Measurements from ENCODE around the gene LILRB2. TPM values are rescaled to one million over a fixed set of nuclear protein-coding genes. Genes with fewer than 3 reads are reported as not detected.

The LILRB2 gene
- total and polyA plus RNA-seq, 2 donors (not counting 1 experiment from before 2014, with no cell fraction given) = 8.3 to 12.4 TPM

DNA sequence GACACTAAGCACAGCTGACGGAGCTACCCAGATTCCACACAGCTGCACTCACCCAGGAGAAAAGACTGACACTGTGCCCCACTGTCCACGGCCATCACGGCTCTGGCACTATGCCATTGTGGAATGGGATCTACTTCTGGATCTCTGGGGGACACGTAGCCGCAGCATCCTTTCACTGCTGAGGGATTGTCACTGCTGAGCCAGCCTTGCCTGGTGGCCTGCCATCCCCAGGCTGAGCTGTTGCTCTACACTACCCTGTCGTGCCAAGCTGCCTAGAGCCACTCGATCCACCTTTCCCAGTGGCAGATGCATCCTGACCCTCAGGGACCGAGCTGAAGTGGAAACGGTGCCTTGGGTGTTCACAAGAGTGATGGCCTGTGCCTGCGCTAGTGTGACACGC is 18.8 kb downstream of the LILRB2 start:
- H3K27me3 Mint-ChIP-seq = peaks cover 27% of the 10 kb centered on the region
- CTCF ChIA-PET = interaction anchor here (0.9 kb wide), 1 partner anchor 64 kb away, joined by 4 read pairs; no protein-coding TSS in a partner anchor

DNA sequence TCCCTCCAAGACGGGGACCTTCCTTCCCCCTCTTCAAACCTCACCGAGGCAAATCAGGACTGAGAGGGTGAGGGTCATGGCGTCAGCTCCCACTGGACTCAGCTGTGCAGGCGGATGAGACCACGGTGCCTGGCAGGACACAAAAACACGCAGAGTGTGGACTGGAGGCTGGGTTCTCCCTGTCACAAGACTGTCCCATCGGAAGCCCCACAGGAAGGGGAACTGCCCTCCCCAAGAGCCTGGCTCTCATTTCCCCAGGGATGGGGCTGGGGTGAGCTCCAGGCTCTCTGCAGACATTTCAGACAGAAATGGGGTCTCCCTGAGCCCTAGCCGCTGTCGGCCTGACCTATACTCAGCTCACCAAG is 23.8 kb downstream of the LILRB2 start, which contains the start of gene LILRB5:
Gene LILRB5 (minus strand): TSS at position 158 of the 365 bp plus-strand sequence. CDS start 80 bp downstream, at position 78.
- Histone ChIP-seq H4K20me1 (ENCODE audit: control insufficient read depth, insufficient read depth, low read length, poor library complexity, severe bottlenecking) (no peaks in the 10 kb centered on the region), H3K9me3 (ENCODE audit: control extremely low read depth in 1 of 3, control insufficient read depth in 2 of 3, insufficient read depth in 1 of 3, low read length in 2 of 3) (peaks cover 0 to under 1% (median 0%) of the 10 kb centered on the region in 3 donors), H2AFZ (ENCODE audit: insufficient read depth, low read depth, low read length, poor library complexity, severe bottlenecking) (no peak within 1 kb of the TSS), H3K27me3 (replicated peaks in 1 of 4; ENCODE audit: control extremely low read depth in 1 of 4, control insufficient read depth in 3 of 4, insufficient read depth in 4 of 4, low read length in 3 of 4) (peaks cover 0 to 40% (median 2%) of the 10 kb centered on the region in 4 experiments), H3K36me3 (replicated peaks in 1 of 2; ENCODE audit: control extremely low read depth in 1 of 2, control insufficient read depth in 1 of 2, extremely low read depth in 1 of 2, insufficient read depth in 2 of 2, low read length in 1 of 2) (no peaks in the 10 kb centered on the region), H3K4me3 (ENCODE audit: control extremely low read depth in 1 of 5, extremely low read depth in 1 of 5, insufficient read depth in 1 of 5, low read depth in 2 of 5, low read length in 4 of 5) (no peak within 1 kb of the TSS), H3K4me2 (replicated peaks; ENCODE audit: low read depth, low read length, poor library complexity, severe bottlenecking) (no peak within 1 kb of the TSS), H3K4me1 (ENCODE audit: control insufficient read depth in 2 of 2, insufficient read depth in 2 of 2, low read length in 2 of 2) (no peaks in the 10 kb centered on the region), H3K9ac (ENCODE audit: low read length) (no peak within 1 kb of the TSS), H3K27ac (ENCODE audit: low read length in 2 of 2) (no peak within 1 kb of the TSS), H3K79me2 (ENCODE audit: control insufficient read depth, insufficient read depth, low read length) (no peaks in the 10 kb centered on the region)
- Mint-ChIP-seq H3K27me3 (peaks cover 26% of the 10 kb centered on the region), H3K27ac (no peak within 1 kb of the TSS), H3K4me3 (no peak within 1 kb of the TSS), H3K9me3 (ENCODE audit: insufficient read depth) (no peaks in the 10 kb centered on the region), H3K4me1 (no peaks in the 10 kb centered on the region)
- 86% methylated on average over 9 of the region's 9 CpGs for WGBS (ENCODE audit: insufficient coverage)
- ChIA-PET POLR2A (no interaction called here), CTCF (interaction anchor here (1.1 to 2.0 kb wide), 2 partner anchors 8 to 9 kb away, joined by 3 to 5 read pairs; no protein-coding TSS in a partner anchor)
- ATAC-seq (ENCODE audit: low read depth) = no peak
- intact Hi-C loops (cut with micrococcal nuclease) = no loop called here
- TF ChIP-seq CTCF (IDR thresholded peaks at IDR 0.05) (no peak), EZH2 (IDR thresholded peaks at IDR 0.05; ENCODE audit: borderline replicate concordance, insufficient read depth, low read depth, low read length, poor library complexity, severe bottlenecking) (no peak)
- DNase-seq = no peak

More for the DNA sequence above, 18.8 kb downstream of the LILRB2 start:
- TF ChIP-seq EZH2 (IDR thresholded peaks at IDR 0.05; ENCODE audit: borderline replicate concordance, insufficient read depth, low read depth, low read length, poor library complexity, severe bottlenecking) (no peak), CTCF (IDR thresholded peaks at IDR 0.05) (no peak)
- Histone ChIP-seq H3K9me3 (ENCODE audit: control extremely low read depth in 1 of 3, control insufficient read depth in 2 of 3, insufficient read depth in 1 of 3, low read length in 2 of 3) (peaks cover 0 to 2% (median 0%) of the 10 kb centered on the region in 3 donors), H2AFZ (ENCODE audit: insufficient read depth, low read depth, low read length, poor library complexity, severe bottlenecking) (no peak overlapping the region), H3K27me3 (replicated peaks in 1 of 4; ENCODE audit: control extremely low read depth in 1 of 4, control insufficient read depth in 3 of 4, insufficient read depth in 4 of 4, low read length in 3 of 4) (peaks cover 0 to 18% (median 6%) of the 10 kb centered on the region in 4 experiments), H3K4me1 (ENCODE audit: control insufficient read depth in 2 of 2, insufficient read depth in 2 of 2, low read length in 2 of 2) (no peaks in the 10 kb centered on the region), H3K9ac (ENCODE audit: low read length) (no peak overlapping the region), H3K27ac (ENCODE audit: low read length in 2 of 2) (no peak overlapping the region), H3K79me2 (ENCODE audit: control insufficient read depth, insufficient read depth, low read length) (no peaks in the 10 kb centered on the region), H3K36me3 (replicated peaks in 1 of 2; ENCODE audit: control extremely low read depth in 1 of 2, control insufficient read depth in 1 of 2, extremely low read depth in 1 of 2, insufficient read depth in 2 of 2, low read length in 1 of 2) (no peaks in the 10 kb centered on the region), H3K4me2 (replicated peaks; ENCODE audit: low read depth, low read length, poor library complexity, severe bottlenecking) (no peak overlapping the region), H4K20me1 (ENCODE audit: control insufficient read depth, insufficient read depth, low read length, poor library complexity, severe bottlenecking) (no peaks in the 10 kb centered on the region), H3K4me3 (ENCODE audit: control extremely low read depth in 1 of 5, extremely low read depth in 1 of 5, insufficient read depth in 1 of 5, low read depth in 2 of 5, low read length in 4 of 5) (no peak overlapping the region)
- WGBS (ENCODE audit: insufficient coverage) = 88% methylated on average over 11 of the region's 11 CpGs
- no peak for DNase-seq
- Mint-ChIP-seq H3K27ac (no peak overlapping the region), H3K9me3 (ENCODE audit: insufficient read depth) (no peaks in the 10 kb centered on the region), H3K4me1 (peaks cover 4% of the 10 kb centered on the region), H3K4me3 (no peak overlapping the region)
- POLR2A ChIA-PET = no interaction called here
- ATAC-seq (ENCODE audit: low read depth) = no peak
- intact Hi-C loops (cut with micrococcal nuclease) = no loop called here
